Adrenal gland (tissue), 5 donors: Measurements from ENCODE around the gene ZBTB46.
"Not testable (repeated sequence)": the region's sequence is repeated elsewhere in the genome, so short reads cannot be mapped to it uniquely, and the experiment has no call there.

Experiments
- POLR2A ChIP-seq, 2 donors: fragments of 450-650 bp; IDR thresholded peaks; one replicate each; pipeline ENCODE4 v1.6.1; 2017; ENCODE audit warnings: antibody characterized with exemption in 2 of 2, mild to moderate bottlenecking in 2 of 2, moderate library complexity in 1 of 2
- TF ChIP-seq, protein P1 (sequence below), 6 experiments: fragments of 450-650 bp in 4 of 6; fragments of 200-600 bp in 2 of 6; sonication (generic) in 1 of 6; IDR thresholded peaks; 1 replicate in 5 of 6; 2 replicates in 1 of 6; pipeline versions ENCODE4 v1.5.1 to v1.8.0; 2016 to 2021; ENCODE audit warnings: antibody characterized with exemption in 6 of 6, mild to moderate bottlenecking in 2 of 6, moderate library complexity in 1 of 6
- donor health status: DM: no; HTN: no; CAD: no.

DNA sequence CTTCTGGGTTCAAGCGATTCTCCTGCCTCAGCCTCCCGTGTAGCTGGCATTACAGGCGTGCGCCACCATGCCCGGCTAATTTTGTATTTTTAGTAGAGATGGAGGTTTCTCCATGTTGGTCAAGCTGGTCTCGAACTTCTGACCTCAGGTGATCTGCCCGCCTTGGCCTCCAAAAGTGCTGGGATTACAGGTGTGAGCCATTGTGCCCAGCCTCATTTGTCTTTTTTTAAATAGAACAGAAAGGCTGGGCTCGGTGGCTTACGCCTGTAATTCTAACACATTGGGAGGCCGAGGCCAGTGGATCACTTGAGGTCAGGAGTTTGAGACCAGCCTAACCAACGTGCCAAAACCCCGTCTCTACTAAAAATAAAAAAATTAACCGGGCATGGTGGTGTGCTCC, 36.0 kb upstream of the ZBTB46 start:
- TF ChIP-seq POLR2A (IDR thresholded peaks at IDR 0.05) = not testable (repeated sequence)
- TF ChIP-seq, protein P1, sequence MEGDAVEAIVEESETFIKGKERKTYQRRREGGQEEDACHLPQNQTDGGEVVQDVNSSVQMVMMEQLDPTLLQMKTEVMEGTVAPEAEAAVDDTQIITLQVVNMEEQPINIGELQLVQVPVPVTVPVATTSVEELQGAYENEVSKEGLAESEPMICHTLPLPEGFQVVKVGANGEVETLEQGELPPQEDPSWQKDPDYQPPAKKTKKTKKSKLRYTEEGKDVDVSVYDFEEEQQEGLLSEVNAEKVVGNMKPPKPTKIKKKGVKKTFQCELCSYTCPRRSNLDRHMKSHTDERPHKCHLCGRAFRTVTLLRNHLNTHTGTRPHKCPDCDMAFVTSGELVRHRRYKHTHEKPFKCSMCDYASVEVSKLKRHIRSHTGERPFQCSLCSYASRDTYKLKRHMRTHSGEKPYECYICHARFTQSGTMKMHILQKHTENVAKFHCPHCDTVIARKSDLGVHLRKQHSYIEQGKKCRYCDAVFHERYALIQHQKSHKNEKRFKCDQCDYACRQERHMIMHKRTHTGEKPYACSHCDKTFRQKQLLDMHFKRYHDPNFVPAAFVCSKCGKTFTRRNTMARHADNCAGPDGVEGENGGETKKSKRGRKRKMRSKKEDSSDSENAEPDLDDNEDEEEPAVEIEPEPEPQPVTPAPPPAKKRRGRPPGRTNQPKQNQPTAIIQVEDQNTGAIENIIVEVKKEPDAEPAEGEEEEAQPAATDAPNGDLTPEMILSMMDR (IDR thresholded peaks at IDR 0.05) = not testable (repeated sequence)
